Progenitor cell of endocrine pancreas (in vitro differentiated cells): ENCODE measurements around the gene AMOTL2. TPM values are rescaled to one million over a fixed set of nuclear protein-coding genes. Genes with fewer than 3 reads are reported as not detected.

Source experiments
- DNase-seq: peaks from one replicate; pipeline ENCODE4 v3.0.0; 2021; ENCODE audit warnings: low spot score; ENCODE audit not compliant: unreplicated experiment
- H3K27ac Mint-ChIP-seq: 2 replicates; pipeline ENCODE4 v1.8.0; 2021; ENCODE audit warnings: mild to moderate bottlenecking, moderate library complexity, mixed read lengths
- H3K27me3 Mint-ChIP-seq: 2 replicates; pipeline ENCODE4 v1.8.0; 2021; ENCODE audit warnings: mixed read lengths
- H3K36me3 Mint-ChIP-seq: 2 replicates; pipeline ENCODE4 v1.8.0; 2022; ENCODE audit warnings: mixed read lengths; ENCODE audit not compliant: insufficient read depth
- H3K4me1 Mint-ChIP-seq: 2 replicates; pipeline ENCODE4 v1.8.0; 2021; ENCODE audit warnings: low read depth, mixed read lengths
- H3K4me3 Mint-ChIP-seq: 2 replicates; pipeline ENCODE4 v1.8.0; 2021; ENCODE audit warnings: low read depth, mild to moderate bottlenecking, moderate library complexity, mixed read lengths
- H3K9me3 Mint-ChIP-seq: 2 replicates; pipeline ENCODE4 v1.8.0; 2021; ENCODE audit warnings: low read depth, mixed read lengths
- CTCF ChIP-seq: fragments of 200-600 bp; sonication (generic); IDR thresholded peaks from one replicate; pipeline ENCODE4 v1.5.0; 2021; ENCODE audit warnings: antibody characterized with exemption, mild to moderate bottlenecking; ENCODE audit not compliant: unreplicated experiment
- total RNA-seq: library from RNA; stranded (reverse); gene quantifications from 2 replicates; pipeline ENCODE4 v1.2.1, GENCODE V29; 2021

Gene AMOTL2
- total RNA-seq, 1 donor from 2014 or later = 94.4 TPM

DNA sequence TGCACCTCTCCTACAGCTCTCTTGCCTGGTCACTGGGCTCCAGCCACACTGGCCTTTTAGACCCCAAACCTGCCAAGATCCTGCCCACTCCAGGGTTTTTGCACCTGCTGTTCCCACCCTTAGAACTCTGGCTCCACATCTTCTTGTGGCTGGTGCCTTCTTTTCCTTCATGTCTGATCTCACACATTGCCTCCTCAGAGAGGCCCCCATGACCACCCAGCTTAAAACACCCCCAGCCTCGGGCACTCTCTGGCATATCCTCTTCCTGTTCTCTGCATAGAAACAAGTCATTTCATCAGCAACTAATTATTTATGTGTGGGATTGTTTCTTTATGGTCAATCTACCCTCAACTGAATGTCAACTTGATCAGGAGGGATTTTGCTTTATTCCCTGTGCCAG, 14.0 kb upstream of the AMOTL2 start:
- Mint-ChIP-seq H3K27me3 (peaks cover 10% of the 10 kb centered on the region), H3K4me1 (no peaks in the 10 kb centered on the region), H3K36me3 (no peaks in the 10 kb centered on the region)

DNA sequence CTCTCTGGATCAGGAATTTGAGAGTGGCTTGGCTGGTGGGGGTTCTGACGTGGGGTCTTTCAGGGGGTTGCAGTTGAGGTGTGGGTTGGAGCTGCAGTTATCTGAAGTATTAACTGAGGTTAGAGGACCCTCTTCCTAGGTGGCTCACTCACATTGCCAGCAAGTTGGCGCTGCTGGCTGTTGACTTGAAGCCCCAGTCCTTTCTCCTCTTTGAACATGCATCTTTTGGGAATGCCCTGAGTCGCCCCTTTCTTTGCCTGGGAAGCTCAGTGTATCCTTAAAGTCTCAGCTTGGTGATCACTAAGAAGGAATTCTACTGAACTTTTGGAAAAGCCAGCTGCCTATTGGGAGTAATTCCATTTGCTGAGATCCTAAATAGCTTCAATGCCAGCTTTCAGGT, 13.0 kb upstream of the AMOTL2 start:
- no peaks in the 10 kb centered on the region for H3K4me1 Mint-ChIP-seq
- peaks cover 11% of the 10 kb centered on the region for H3K27me3 Mint-ChIP-seq
- peaks cover 4% of the 10 kb centered on the region for H3K9me3 Mint-ChIP-seq
- DNase-seq = no peak
- TF ChIP-seq CTCF = no peak
- H3K27ac Mint-ChIP-seq = no peak overlapping the region
- no peaks in the 10 kb centered on the region for H3K36me3 Mint-ChIP-seq
- H3K4me3 Mint-ChIP-seq = no peak overlapping the region

More for the DNA sequence above, 14.0 kb upstream of the AMOTL2 start:
- DNase-seq = no peak
- TF ChIP-seq CTCF = no peak
- no peak overlapping the region for H3K4me3 Mint-ChIP-seq
- peaks cover 4% of the 10 kb centered on the region for H3K9me3 Mint-ChIP-seq
- no peak overlapping the region for H3K27ac Mint-ChIP-seq

- Mint-ChIP-seq H3K36me3 (no peaks in the 10 kb centered on the region), H3K9me3 (peaks cover under 1% of the 10 kb centered on the region), H3K27me3 (peaks cover 27% of the 10 kb centered on the region), H3K27ac (no peak overlapping the region), H3K4me3 (no peak overlapping the region), H3K4me1 (no peaks in the 10 kb centered on the region)
- no peak for TF ChIP-seq CTCF
- no peak for DNase-seq
Observed at GRCh38 chr3:134384963-134385362, 10.7 kb upstream of the AMOTL2 start.

DNA sequence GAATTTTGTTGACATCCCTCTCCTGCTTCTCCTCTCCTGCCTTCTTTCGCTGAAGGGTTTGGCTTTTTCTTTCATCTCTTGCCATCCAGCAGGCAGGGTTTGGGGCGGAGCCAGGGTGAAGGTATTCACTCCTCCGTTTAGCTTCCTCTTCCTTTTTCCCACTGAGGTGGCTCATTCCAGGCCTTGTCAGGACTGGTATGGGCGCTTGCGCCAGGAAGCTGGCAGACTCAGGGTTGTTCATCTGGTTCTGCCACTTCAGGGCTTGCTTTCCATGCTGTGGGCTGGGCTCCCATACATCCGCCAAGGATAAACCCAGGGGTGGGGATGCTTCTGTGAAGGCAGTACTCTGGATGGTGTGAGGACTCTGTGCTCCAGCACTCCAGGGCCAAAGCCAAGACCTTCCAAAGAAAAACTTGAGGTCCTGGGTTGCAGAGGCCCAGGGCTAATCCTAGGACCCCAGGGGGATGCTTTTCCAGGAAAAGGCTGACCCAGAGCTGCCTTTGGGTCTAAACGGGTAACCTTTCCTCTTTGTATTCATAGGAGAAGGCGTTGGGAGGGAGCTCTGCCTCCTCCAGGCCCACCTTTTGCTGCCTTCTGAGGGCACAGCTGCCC, 7.7 kb upstream of the AMOTL2 start:
- Mint-ChIP-seq H3K4me1 (no peaks in the 10 kb centered on the region), H3K27me3 (peaks cover 18% of the 10 kb centered on the region), H3K36me3 (no peaks in the 10 kb centered on the region), H3K4me3 (no peak overlapping the region), H3K9me3 (no peaks in the 10 kb centered on the region), H3K27ac (no peak overlapping the region)
- DNase-seq = no peak
- TF ChIP-seq CTCF = no peak

DNA sequence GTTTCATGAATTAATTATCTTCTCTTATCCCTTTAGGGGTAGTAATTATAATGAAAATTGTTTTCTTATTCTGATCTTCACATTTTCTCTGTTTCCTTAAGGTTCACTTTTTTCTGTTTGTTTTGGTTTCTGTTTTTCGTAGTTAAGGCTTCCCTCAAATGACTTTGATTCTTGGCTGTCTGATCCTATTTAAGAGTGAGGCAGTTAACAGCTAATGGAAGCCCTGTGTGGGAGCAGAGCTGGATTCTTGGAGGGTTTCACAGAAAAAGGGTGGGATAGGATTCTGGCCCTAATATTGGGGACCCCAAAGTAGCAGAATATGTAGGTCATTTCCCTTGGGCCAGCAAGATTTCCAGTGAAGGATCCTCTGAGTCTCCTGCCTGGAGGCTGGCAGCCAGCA, 6.8 kb upstream of the AMOTL2 start:
- Mint-ChIP-seq H3K4me1 (peaks cover 1% of the 10 kb centered on the region), H3K4me3 (no peak overlapping the region), H3K27me3 (peaks cover 25% of the 10 kb centered on the region), H3K27ac (no peak overlapping the region), H3K9me3 (no peaks in the 10 kb centered on the region), H3K36me3 (no peaks in the 10 kb centered on the region)
- TF ChIP-seq CTCF = no peak
- no peak for DNase-seq
